PC-3 (cell line): Measurements from ENCODE around the gene ZNF213. TPM values are rescaled to one million over a fixed set of nuclear protein-coding genes. Genes with fewer than 3 reads are reported as not detected.

Experiments used
- ATAC-seq: fragments of 200-7000 bp; cut with Tn5 transposase; 2 replicates; pipeline ENCODE4 v1.9.1; 2020; ENCODE audit warnings: mild to moderate bottlenecking, moderate library complexity
- BruUV-seq: library from RNA; stranded (reverse); fragments of 400-500 nt; replicated peaks from 2 replicates; lab custom pipeline; 2021; lab: Mats Ljungman, UMichigan
- CTCF ChIA-PET: fragments of 300-600 bp; sonication (Branson Sonifier 250); formaldehyde crosslinking; loops from one replicate; lab custom pipeline; 2022; ENCODE audit warnings: antibody characterized with exemption; lab: Charles Lee
- POLR2A ChIA-PET: fragments of 300-600 bp; sonication (Branson Sonifier 250); formaldehyde crosslinking; loops from one replicate; lab custom pipeline; 2022; ENCODE audit warnings: antibody characterized with exemption; ENCODE audit not compliant: unreplicated experiment; lab: Charles Lee
- DNase-seq: peaks from one replicate; pipeline ENCODE4 v3.0.0-alpha.2; 2015
- H2AFZ ChIP-seq: fragments of 300-600 bp; sonication (generic); 2 replicates; pipeline ENCODE4 v1.6.0; 2016; ENCODE audit warnings: antibody characterized with exemption, low read length
- H3F3A ChIP-seq: fragments of 300-600 bp; sonication (generic); one replicate; pipeline ENCODE4 v1.6.0; 2017; ENCODE audit warnings: antibody characterized with exemption, low read length, control low read depth, mild to moderate bottlenecking; ENCODE audit not compliant: unreplicated experiment
- H3K27ac ChIP-seq: fragments of 300-600 bp; sonication (generic); 2 replicates; pipeline ENCODE4 v1.5.1; 2016; ENCODE audit warnings: mild to moderate bottlenecking, low read length
- H3K27me3 ChIP-seq: fragments of 300-600 bp; sonication (generic); 2 replicates; pipeline ENCODE4 v1.6.1; 2016; ENCODE audit warnings: low read length, mixed read lengths
- H3K36me3 ChIP-seq: fragments of 300-600 bp; sonication (generic); 2 replicates; pipeline ENCODE4 v1.6.1; 2016; ENCODE audit warnings: low read depth, mixed run types, low read length, mixed read lengths
- H3K4me1 ChIP-seq: fragments of 300-600 bp; sonication (generic); 2 replicates; pipeline ENCODE4 v1.5.1; 2016; ENCODE audit warnings: low read length; ENCODE audit not compliant: insufficient read depth
- H3K4me2 ChIP-seq: fragments of 300-600 bp; sonication (generic); 2 replicates; pipeline ENCODE4 v1.6.0; 2016; ENCODE audit warnings: low read length
- H3K4me3 ChIP-seq: fragments of 300-600 bp; sonication (generic); 2 replicates; pipeline ENCODE4 v1.5.1; 2016; ENCODE audit warnings: mild to moderate bottlenecking, low read length, mixed read lengths
- H3K79me2 ChIP-seq: fragments of 300-600 bp; sonication (generic); 2 replicates; pipeline ENCODE4 v1.6.1; 2017; ENCODE audit warnings: low read length, mixed read lengths
- H3K9ac ChIP-seq: fragments of 300-600 bp; sonication (generic); 2 replicates; pipeline ENCODE4 v1.6.0; 2016; ENCODE audit warnings: mild to moderate bottlenecking, low read length
- H3K9me2 ChIP-seq: fragments of 300-600 bp; sonication (generic); replicated peaks from 2 replicates; pipeline ENCODE4 v1.6.1; 2016; ENCODE audit warnings: mixed run types, low read length, mixed read lengths
- H3K9me3 ChIP-seq: fragments of 300-600 bp; sonication (generic); 2 replicates; pipeline ENCODE4 v1.6.1; 2016; ENCODE audit warnings: low read length, mixed read lengths
- H4K20me1 ChIP-seq: fragments of 300-600 bp; sonication (generic); 2 replicates; pipeline ENCODE4 v1.6.1; 2016; ENCODE audit warnings: low read length, mixed read lengths
- EZH2 ChIP-seq: fragments of 300-600 bp; sonication (generic); IDR thresholded peaks from one replicate; pipeline ENCODE4 v1.6.1; 2017; ENCODE audit warnings: antibody characterized with exemption, mild to moderate bottlenecking, low read length; ENCODE audit not compliant: unreplicated experiment
- EZH2phosphoT487 ChIP-seq: fragments of 300-600 bp; sonication (generic); IDR thresholded peaks from 2 replicates; pipeline ENCODE4 v1.6.1; 2018; ENCODE audit warnings: mild to moderate bottlenecking, antibody characterized with exemption, low read length, borderline replicate concordance
- intact Hi-C: fragments of 100-400 bp; cut with micrococcal nuclease; formaldehyde crosslinking; loops from 2 replicates; pipeline ENCODE4 v1.9.0; 2023
- total RNA-seq: library from RNA; depleted of rRNA; stranded (reverse); fragments of >200 nt; gene quantifications from 2 replicates; pipeline ENCODE4 v1.2.3, GENCODE V29; 2014
- TF ChIP-seq, protein P1 (sequence below): fragments of 300-600 bp; sonication (generic); conservative IDR thresholded peaks from 2 replicates; pipeline ENCODE4 v1.5.1; 2017; ENCODE audit warnings: antibody characterized with exemption, low read depth, mild to moderate bottlenecking, low read length

The ZNF213 gene
- total RNA-seq, 1 experiment from 2014 or later = 3.6 TPM

DNA sequence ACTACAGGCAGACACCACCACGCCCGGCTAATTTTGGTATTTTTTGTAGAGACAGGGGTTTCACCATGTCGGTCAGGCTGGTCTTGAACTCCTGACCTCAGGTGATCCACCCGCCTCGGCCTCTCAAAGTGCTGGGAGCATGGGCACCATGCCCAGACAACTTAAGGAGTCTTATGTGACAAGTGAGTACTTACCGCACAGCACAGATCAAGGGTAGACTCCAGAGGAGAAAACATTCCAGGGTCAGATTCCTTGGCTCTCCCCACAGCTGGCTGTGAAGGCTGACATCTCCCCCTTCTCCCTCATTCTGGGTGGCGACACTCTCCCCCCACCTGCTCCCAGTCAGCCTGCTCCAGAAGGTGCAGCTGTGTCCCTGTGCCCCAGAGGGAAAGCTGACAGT, 46.4 kb upstream of the ZNF213 start:
- POLR2A ChIA-PET = no interaction called here
- no TSS peak for BruUV-seq
- no peak overlapping the region for H3K4me2 ChIP-seq
- intact Hi-C loops = no loop called here
- TF ChIP-seq EZH2 (no peak), EZH2phosphoT487 (no peak)
- TF ChIP-seq, protein P1, sequence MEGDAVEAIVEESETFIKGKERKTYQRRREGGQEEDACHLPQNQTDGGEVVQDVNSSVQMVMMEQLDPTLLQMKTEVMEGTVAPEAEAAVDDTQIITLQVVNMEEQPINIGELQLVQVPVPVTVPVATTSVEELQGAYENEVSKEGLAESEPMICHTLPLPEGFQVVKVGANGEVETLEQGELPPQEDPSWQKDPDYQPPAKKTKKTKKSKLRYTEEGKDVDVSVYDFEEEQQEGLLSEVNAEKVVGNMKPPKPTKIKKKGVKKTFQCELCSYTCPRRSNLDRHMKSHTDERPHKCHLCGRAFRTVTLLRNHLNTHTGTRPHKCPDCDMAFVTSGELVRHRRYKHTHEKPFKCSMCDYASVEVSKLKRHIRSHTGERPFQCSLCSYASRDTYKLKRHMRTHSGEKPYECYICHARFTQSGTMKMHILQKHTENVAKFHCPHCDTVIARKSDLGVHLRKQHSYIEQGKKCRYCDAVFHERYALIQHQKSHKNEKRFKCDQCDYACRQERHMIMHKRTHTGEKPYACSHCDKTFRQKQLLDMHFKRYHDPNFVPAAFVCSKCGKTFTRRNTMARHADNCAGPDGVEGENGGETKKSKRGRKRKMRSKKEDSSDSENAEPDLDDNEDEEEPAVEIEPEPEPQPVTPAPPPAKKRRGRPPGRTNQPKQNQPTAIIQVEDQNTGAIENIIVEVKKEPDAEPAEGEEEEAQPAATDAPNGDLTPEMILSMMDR = no peak
- H2AFZ ChIP-seq = no peak overlapping the region
- no peak overlapping the region for H3K4me3 ChIP-seq
- H3K36me3 ChIP-seq = no peaks in the 10 kb centered on the region
- no peaks in the 10 kb centered on the region for H3K27me3 ChIP-seq
- no peak overlapping the region for H3K9ac ChIP-seq
- CTCF ChIA-PET = no interaction called here
- no peaks in the 10 kb centered on the region for H3K4me1 ChIP-seq
- DNase-seq (no peak), ATAC-seq (no peak)
- H3F3A ChIP-seq = no peaks in the 10 kb centered on the region
- H3K79me2 ChIP-seq = no peaks in the 10 kb centered on the region
- H3K9me3 ChIP-seq = no peaks in the 10 kb centered on the region
- H4K20me1 ChIP-seq = no peaks in the 10 kb centered on the region
- H3K27ac ChIP-seq = no peak overlapping the region
- no peaks in the 10 kb centered on the region for H3K9me2 ChIP-seq

DNA sequence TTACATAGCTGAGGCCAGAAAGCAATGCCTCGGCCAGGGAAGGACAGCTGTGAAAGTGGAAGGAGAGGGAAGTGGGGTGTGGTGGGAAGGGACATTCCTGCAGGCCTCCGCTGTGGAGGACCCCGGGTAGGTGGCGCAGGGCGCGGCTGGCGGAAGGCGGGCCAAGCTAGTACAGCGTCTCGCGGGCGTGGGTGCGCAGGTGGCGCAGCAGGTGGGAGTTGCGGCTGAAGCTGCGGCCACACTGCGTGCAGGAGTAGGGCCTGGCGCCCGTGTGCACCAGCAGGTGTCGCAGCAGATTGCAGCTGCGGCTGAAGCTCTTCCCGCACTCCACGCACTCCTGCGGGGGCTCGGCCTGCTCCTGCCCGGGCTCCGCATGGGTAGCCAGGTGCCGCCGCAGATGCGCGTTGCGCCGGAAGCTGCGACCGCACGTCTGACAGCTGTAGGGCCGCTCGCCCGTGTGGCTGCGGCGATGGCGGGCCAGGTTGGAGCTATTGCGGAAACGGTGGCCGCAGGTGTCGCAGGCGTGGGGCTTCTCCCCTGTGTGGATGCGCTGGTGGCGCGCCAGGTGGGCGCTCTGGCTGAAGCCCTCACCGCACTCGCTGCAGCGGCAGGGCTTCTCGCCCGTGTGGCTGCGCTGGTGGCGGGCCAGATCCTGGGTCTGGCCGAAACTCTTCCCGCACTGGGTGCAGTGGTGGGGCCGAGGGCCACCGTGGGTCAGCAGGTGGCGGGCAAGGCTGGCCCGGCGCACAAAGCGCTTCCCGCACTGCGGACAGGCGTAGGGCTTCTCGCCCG, 45.7 kb upstream of the ZNF213 start:
- no peaks in the 10 kb centered on the region for H4K20me1 ChIP-seq
- H3K27me3 ChIP-seq = no peaks in the 10 kb centered on the region
- TF ChIP-seq, protein P1 = no peak
- TF ChIP-seq EZH2phosphoT487 (no peak), EZH2 (no peak)
- no peaks in the 10 kb centered on the region for H3K9me3 ChIP-seq
- no peak overlapping the region for H3K9ac ChIP-seq
- no peaks in the 10 kb centered on the region for H3K4me1 ChIP-seq
- no peak for ATAC-seq
- no peaks in the 10 kb centered on the region for H3K36me3 ChIP-seq
- H2AFZ ChIP-seq = no peak overlapping the region
- H3K79me2 ChIP-seq = no peaks in the 10 kb centered on the region
- no peaks in the 10 kb centered on the region for H3K9me2 ChIP-seq
- no peak overlapping the region for H3K4me3 ChIP-seq
- no peak for DNase-seq
- POLR2A ChIA-PET = no interaction called here
- H3K27ac ChIP-seq = no peak overlapping the region
- CTCF ChIA-PET = no interaction called here
- H3K4me2 ChIP-seq = no peak overlapping the region
- intact Hi-C loops = no loop called here
- H3F3A ChIP-seq = no peaks in the 10 kb centered on the region
- no TSS peak for BruUV-seq

DNA sequence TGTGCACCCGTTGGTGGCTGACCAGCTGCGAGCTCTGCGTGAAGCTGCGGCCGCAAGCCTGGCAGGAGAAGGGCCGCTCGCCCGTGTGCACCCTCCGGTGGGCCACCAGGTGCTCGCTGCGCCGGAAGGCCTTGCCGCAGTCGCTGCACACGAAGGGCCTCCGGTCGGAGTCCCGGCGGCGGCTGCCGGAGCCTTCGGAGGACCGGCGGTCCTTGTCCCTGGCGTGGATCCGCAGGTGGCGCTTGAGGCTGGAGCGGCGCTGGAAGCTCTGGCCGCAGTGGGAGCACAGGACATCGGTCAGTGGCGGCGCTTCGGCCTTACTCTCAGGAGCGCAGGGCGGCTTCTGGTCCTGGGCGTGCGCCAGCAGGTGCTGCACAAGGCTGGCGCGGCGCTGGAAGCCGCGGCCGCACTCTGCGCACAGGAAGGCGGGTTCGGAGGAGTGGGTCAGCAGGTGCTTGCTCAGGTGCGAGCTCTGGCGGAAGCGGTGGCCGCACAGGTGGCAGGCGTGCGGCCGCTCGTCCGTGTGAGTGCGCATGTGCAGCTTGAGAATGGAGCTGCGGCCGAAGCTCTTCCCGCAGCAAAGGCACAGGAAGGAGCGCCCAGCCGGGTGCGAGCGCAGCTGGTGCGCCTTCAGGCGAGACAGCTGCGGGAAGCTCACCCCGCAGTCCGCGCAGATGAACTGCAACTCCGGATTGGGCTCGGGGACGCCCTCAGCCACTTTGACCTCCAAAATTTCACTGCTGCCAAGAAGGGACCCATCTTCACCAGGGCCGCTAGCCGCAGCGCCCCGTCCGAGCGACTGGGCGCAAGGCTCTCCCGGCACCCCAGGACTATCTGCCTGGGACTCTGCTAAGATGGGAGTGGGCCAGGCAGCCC, 44.9 kb upstream of the ZNF213 start:
- Histone ChIP-seq H3K4me3 (no peak overlapping the region), H3K4me1 (no peaks in the 10 kb centered on the region)

More for the DNA sequence above, 44.9 kb upstream of the ZNF213 start:
- ChIA-PET CTCF (no interaction called here), POLR2A (no interaction called here)
- BruUV-seq = no TSS peak
- Histone ChIP-seq H3K36me3 (no peaks in the 10 kb centered on the region), H3K27me3 (no peaks in the 10 kb centered on the region), H3K4me2 (no peak overlapping the region), H3K9ac (no peak overlapping the region), H3K9me3 (no peaks in the 10 kb centered on the region), H3F3A (no peaks in the 10 kb centered on the region), H3K79me2 (no peaks in the 10 kb centered on the region), H3K9me2 (no peaks in the 10 kb centered on the region), H2AFZ (no peak overlapping the region), H3K27ac (no peak overlapping the region), H4K20me1 (no peaks in the 10 kb centered on the region)
- TF ChIP-seq, protein P1 = no peak
- ATAC-seq (no peak), DNase-seq (no peak)
- intact Hi-C loops = no loop called here
